HEK293 (cell line): ENCODE data around the gene TRIM33.
"Not testable (repeated sequence)": the region's sequence is repeated elsewhere in the genome, so short reads cannot be mapped to it uniquely, and the experiment has no call there.

Experiments
- ZNF514 ChIP-seq: fragments of 450-650 bp; formaldehyde crosslinking; IDR thresholded peaks from 2 replicates; pipeline ENCODE4 v1.5.1; 2016; ENCODE audit warnings: missing biosample characterization, missing genetic modification characterization
- TF ChIP-seq, protein P1 (sequence below): fragments of 450-650 bp; formaldehyde crosslinking; IDR thresholded peaks from 2 replicates; pipeline ENCODE4 v1.5.1; 2016; ENCODE audit warnings: missing biosample characterization, missing genetic modification characterization
- TF ChIP-seq, protein P2 (sequence below): fragments of 450-650 bp; formaldehyde crosslinking; conservative IDR thresholded peaks from 2 replicates; pipeline ENCODE4 v1.5.1; 2016; ENCODE audit warnings: low read depth, missing biosample characterization, missing genetic modification characterization

DNA sequence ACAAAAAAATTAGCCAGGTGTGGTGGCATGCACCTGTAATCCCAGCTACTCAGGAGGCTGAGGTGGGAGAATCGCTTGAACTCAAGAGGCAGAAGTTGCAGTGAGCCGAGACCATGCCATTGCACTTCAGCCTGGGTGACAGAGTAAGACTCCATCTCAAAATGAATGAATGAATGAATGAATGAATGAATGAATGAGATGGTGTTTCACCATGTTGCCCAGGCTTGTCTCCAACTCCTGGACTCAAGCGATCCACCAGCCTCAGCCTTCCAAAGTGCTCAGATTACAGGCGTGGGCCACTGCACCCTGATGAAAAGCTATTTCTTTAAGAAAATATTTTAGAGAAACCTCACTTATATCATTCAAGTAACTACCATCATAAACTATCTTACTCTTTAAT lies 67.8 kb downstream of the TRIM33 start:
- TF ChIP-seq, protein P1, sequence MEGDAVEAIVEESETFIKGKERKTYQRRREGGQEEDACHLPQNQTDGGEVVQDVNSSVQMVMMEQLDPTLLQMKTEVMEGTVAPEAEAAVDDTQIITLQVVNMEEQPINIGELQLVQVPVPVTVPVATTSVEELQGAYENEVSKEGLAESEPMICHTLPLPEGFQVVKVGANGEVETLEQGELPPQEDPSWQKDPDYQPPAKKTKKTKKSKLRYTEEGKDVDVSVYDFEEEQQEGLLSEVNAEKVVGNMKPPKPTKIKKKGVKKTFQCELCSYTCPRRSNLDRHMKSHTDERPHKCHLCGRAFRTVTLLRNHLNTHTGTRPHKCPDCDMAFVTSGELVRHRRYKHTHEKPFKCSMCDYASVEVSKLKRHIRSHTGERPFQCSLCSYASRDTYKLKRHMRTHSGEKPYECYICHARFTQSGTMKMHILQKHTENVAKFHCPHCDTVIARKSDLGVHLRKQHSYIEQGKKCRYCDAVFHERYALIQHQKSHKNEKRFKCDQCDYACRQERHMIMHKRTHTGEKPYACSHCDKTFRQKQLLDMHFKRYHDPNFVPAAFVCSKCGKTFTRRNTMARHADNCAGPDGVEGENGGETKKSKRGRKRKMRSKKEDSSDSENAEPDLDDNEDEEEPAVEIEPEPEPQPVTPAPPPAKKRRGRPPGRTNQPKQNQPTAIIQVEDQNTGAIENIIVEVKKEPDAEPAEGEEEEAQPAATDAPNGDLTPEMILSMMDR (tag by site-specific recombination): not testable (repeated sequence)
- TF ChIP-seq ZNF514 (tag by site-specific recombination): not testable (repeated sequence)
- TF ChIP-seq, protein P2, sequence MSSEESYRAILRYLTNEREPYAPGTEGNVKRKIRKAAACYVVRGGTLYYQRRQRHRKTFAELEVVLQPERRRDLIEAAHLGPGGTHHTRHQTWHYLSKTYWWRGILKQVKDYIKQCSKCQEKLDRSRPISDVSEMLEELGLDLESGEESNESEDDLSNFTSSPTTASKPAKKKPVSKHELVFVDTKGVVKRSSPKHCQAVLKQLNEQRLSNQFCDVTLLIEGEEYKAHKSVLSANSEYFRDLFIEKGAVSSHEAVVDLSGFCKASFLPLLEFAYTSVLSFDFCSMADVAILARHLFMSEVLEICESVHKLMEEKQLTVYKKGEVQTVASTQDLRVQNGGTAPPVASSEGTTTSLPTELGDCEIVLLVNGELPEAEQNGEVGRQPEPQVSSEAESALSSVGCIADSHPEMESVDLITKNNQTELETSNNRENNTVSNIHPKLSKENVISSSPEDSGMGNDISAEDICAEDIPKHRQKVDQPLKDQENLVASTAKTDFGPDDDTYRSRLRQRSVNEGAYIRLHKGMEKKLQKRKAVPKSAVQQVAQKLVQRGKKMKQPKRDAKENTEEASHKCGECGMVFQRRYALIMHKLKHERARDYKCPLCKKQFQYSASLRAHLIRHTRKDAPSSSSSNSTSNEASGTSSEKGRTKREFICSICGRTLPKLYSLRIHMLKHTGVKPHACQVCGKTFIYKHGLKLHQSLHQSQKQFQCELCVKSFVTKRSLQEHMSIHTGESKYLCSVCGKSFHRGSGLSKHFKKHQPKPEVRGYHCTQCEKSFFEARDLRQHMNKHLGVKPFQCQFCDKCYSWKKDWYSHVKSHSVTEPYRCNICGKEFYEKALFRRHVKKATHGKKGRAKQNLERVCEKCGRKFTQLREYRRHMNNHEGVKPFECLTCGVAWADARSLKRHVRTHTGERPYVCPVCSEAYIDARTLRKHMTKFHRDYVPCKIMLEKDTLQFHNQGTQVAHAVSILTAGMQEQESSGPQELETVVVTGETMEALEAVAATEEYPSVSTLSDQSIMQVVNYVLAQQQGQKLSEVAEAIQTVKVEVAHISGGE (tag by site-specific recombination): not testable (repeated sequence)
